ENCODE results near the gene HS1BP3. TPM values are rescaled to one million over a fixed set of nuclear protein-coding genes. Genes with fewer than 3 reads are reported as not detected.

The HS1BP3 gene
- total and polyA plus RNA-seq, 2 of the 13 experiments (the other 11 are each of a cell fraction or from before 2014, with no cell fraction given), result 15.2 to 22.0 TPM

GRCh38 chr2:20580690-20581437, 70.0 kb downstream of the HS1BP3 start (continued):
- TF ChIP-seq ZNF574 (CRISPR knock-in tag; IDR thresholded peaks at IDR 0.05) (peak; percentile 73), ZNF891 (CRISPR knock-in tag; IDR thresholded peaks at IDR 0.05) (no peak), SAP130 (CRISPR knock-in tag; IDR thresholded peaks at IDR 0.05; ENCODE audit: low read depth) (peak; percentile 88), FOXJ3 (CRISPR knock-in tag; IDR thresholded peaks at IDR 0.05; ENCODE audit: borderline replicate concordance) (peak; percentile 96), TCF7L2 (IDR thresholded peaks at IDR 0.05; ENCODE audit: low read depth, low read length) (no peak), SAFB2 (CRISPR knock-in tag; IDR thresholded peaks at IDR 0.05; ENCODE audit: borderline replicate concordance, low read depth) (no peak), RELA (CRISPR knock-in tag; IDR thresholded peaks at IDR 0.05) (0 out of 2 replicates have a peak, but pooled peaks have one; percentile 59), WIZ (CRISPR knock-in tag; IDR thresholded peaks at IDR 0.05) (0 out of 2 replicates have a peak, but pooled peaks have one; percentile 44), PATZ1 (CRISPR knock-in tag; IDR thresholded peaks at IDR 0.05) (peak; percentile 91), GABPB1 (CRISPR knock-in tag; IDR thresholded peaks at IDR 0.05) (peak; percentile 91), LCORL (IDR thresholded peaks at IDR 0.05) (no peak), LCORL (CRISPR knock-in tag; IDR thresholded peaks at IDR 0.05) (peak; percentile 89), TFDP2 (CRISPR knock-in tag; IDR thresholded peaks at IDR 0.05) (peak; percentile 60; the same call in 1 of the 2 replicates), SOX6 (IDR thresholded peaks at IDR 0.05) (no peak), SOX6 (CRISPR knock-in tag; IDR thresholded peaks at IDR 0.05) (peak; percentile 92), DMAP1 (CRISPR knock-in tag; IDR thresholded peaks at IDR 0.05) (peak; percentile 26; the same call in 1 of the 2 replicates), ZNF280D (CRISPR knock-in tag; IDR thresholded peaks at IDR 0.05) (peak; percentile 93), ZSCAN20 (CRISPR knock-in tag; IDR thresholded peaks at IDR 0.05; ENCODE audit: borderline replicate concordance) (no peak), ELF1 (CRISPR knock-in tag; IDR thresholded peaks at IDR 0.05) (peak; percentile 53)

Data from HepG2 (cell line).